Esophagus squamous epithelium (tissue), 4 donors: ENCODE measurements around the gene KCNMA1.

Experiments used
- CTCF ChIP-seq, 6 experiments: fragments of 450-650 bp in 4 of 6; fragments of 200-600 bp in 2 of 6; sonication (generic) in 2 of 6; IDR thresholded peaks; one replicate each; pipeline ENCODE4 v1.5.1; 2016 to 2019; ENCODE audit warnings: antibody characterized with exemption in 6 of 6, mild to moderate bottlenecking in 4 of 6, moderate library complexity in 4 of 6
- POLR2A ChIP-seq, 4 donors: fragments of 450-650 bp; IDR thresholded peaks; one replicate each; pipeline ENCODE4 v1.6.1; 2017; ENCODE audit warnings: antibody characterized with exemption in 4 of 4, mild to moderate bottlenecking in 4 of 4, moderate library complexity in 3 of 4

- TF ChIP-seq CTCF (IDR thresholded peaks at IDR 0.05), result no peak
- no peak for TF ChIP-seq POLR2A (IDR thresholded peaks at IDR 0.05)
Observed at GRCh38 chr10:77300682-77301302, 336.8 kb downstream of the KCNMA1 start.
